ENCODE measurements around the gene HIVEP2.

HIVEP2 gene

DNA sequence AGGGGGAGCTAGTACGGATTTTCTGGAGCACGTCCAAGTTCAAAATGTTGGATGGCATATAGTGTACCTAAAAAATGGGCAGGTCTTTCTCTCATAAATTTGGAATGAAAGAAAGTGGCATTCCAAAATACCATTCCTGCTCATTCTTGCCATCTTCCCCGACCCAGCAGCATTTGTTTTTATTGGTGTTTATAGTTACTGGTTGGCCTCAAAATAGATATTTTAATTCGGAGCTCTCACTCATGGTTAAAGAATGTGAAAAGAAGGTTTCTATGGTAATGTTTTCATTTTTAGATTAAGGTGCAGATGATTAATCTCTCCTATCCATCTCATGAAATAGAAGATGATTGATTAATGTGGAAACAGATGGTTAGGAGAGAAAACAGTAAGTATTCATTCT is 204.5 kb downstream of the HIVEP2 start:
- no peak for DNase-seq (ENCODE audit: low read depth, low spot score)

DNA sequence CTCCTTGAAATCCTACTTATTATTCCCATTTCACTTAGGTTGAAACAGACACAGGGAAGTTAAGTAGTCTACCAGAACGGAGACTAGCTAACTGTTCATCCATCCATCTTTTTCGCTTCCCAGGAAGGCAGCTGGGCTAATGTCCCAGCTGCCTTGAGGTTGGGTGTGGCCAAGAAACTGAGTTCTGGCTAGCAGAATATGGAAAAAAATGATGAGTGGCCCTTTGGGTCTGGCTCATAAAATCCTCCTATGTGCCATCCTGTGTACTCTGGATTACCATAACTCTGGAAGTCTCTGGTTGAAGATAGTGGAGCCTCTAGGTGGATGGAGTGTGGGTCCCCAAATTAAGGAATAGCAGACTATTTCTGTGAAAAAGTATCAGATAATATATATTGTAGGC is 206.2 kb downstream of the HIVEP2 start:
- no peak for DNase-seq (ENCODE audit: low read depth, low spot score)

GRCh38 chr6:142738035-142738396 is 207.0 kb downstream of the HIVEP2 start:
- DNase-seq (ENCODE audit: low read depth, low spot score) = no peak

DNA sequence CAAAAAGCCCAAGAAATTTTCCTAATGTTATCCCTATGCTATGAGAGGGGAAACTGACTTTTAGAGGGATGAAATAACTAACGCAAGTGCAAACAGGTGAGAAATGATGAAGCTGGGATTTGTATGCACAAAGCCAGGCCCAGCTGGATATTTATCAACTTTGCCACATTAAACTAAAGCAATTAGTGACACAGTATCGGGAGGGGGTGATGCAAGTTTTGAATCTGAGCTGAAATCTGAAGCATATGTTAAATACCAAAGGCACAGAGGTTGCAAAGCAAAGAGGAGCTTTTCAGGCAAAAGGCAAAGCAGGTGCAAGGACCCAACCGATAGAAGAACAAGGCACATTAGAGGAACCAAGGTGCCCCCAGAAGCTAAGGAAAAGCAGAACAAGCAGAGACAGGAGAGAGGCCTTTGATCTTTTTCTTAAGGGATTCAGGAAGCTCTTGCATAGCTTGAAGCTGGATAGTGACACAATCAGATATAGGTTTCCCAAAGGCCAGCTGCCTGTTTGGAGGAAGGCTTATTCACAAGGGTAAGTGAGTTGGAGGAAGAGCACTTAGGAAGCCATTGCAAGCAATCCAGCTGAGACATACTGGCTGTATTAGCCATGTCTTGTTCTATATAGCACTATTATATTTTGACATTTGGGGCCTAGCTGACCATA is 207.5 kb downstream of the HIVEP2 start:
- no peak for DNase-seq (ENCODE audit: low read depth, low spot score)

DNA sequence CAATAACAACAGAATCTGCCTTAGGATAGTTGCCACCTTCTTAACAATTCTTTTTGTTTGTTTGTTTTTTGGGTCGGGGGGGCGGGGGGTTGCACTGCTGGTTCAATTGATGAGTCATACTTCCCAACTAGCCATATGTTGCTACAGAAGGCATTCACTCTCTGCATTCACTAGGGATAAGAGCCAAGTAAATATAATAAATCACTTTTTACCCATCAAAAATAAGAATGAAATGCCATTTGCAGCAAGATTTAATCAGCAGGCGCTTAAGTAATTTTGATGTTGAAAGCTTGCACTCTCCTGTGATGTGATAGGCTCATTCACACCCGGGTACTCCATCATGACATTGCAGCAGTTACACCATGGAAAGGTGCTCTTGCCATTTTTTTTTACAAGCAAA is 209.8 kb downstream of the HIVEP2 start:
- DNase-seq (ENCODE audit: low read depth, low spot score) = no peak

DNA sequence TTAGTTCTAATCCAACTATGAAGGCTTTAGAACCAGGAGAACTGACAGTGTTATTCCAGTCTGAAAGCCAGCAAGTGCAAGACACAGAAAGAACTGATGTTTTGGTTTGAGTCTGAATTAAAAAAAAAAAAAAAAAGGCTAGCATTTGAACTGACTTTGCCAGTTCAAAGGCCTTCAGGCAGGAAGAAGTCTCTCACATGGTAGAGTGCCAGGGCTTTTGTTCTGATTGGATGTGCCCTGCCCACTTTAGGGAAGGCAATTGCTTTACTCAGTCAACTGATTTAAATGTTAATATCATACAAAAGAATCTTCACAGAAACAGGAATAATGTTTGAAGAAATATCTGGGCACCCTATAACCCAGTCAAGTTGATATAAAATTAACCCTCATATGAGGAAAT is 212.2 kb downstream of the HIVEP2 start:
- no peak for DNase-seq (ENCODE audit: low read depth, low spot score)

DNA sequence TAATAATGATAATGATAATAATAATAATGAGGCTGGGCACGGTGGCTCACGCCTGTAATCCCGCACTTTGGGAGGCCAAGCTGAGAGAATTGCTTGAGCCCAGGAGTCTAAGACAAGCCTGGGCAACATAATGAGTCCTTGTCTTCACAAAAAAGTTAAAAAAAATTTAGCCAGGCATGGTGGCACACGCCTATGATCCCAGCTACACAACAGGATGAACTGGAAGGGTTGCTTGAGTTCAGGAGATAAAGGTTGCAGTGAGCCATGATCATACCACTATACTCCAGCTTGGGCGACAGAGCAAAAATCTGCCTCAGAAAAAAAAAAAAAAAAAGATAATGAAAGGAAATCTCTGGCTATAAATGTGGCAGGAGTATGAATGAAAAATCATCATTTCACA is 213.4 kb downstream of the HIVEP2 start:
- no peak for DNase-seq (ENCODE audit: low read depth, low spot score)

DNA sequence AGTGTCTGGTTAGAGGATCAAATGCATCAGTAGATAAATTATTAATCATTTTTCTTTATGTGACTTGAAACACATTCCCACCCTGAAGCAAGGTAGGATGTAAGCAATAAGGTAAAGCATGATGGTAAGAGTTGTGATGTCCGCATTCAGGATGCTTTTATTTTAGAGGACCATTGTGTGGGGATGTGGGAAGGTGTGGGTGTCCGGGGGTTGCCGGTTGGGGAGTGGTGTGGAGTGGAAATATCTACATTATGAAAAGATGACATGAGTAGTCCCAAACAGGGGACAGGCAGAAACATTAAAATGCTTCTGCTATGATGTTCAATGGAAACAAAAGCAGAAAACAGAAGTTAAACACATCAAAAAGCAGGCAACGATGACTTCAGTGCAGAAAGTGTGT is 215.4 kb downstream of the HIVEP2 start:
- no peak for DNase-seq (ENCODE audit: low read depth, low spot score)

DNA sequence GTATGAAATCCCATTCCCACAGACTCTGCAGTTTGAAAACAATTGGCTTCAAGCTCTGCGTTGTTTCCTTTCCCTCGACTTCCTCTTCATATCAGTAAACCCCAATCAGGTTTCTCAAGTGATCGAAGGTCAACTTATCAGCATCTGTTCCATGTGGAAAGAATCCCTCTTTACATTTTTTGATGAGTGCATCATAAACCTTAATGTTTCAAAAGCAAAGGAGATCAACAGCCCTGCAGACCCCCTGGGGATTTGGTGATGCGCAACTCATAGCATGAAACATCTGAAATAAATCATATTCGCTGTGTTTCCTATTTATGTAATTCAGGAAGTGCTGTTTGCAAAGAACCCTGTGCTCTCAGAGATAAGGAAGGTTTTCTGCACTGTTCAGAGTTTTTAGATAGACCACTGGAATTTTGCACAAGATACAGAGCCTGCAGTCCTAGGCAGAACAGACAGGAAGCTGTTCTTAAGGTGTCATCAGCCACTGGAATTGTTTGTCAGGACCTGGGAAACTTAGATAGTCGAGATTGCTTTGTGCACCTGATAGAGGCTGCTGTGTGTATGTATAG is 216.0 kb downstream of the HIVEP2 start:
- no peak for DNase-seq (ENCODE audit: low read depth, low spot score)

GRCh38 chr6:142728364-142728763 is 216.6 kb downstream of the HIVEP2 start:
- no peak for DNase-seq (ENCODE audit: low read depth, low spot score)

DNA sequence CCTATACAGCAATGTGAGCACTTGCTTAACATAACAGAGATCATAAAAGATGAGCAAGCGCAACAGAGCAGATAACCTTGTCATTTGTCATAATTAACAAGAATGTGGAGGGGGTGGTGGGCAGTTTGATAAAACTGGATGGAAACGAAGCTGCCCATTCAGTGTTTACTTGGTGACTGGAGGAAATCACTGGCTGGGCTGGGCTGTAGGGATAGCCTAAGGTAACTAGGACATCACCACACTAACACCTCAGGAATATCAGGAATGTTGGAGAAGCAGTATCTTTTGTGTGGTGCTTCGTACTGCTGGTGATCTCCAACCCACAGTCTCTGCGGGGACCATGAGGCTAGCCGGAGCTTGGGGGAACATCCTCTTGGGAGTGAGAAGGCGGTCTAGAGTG is 218.4 kb downstream of the HIVEP2 start:
- DNase-seq (ENCODE audit: low read depth, low spot score) = no peak

- DNase-seq (ENCODE audit: low read depth, low spot score) = no peak
Observed at GRCh38 chr6:142725024-142725770, 219.8 kb downstream of the HIVEP2 start.

DNA sequence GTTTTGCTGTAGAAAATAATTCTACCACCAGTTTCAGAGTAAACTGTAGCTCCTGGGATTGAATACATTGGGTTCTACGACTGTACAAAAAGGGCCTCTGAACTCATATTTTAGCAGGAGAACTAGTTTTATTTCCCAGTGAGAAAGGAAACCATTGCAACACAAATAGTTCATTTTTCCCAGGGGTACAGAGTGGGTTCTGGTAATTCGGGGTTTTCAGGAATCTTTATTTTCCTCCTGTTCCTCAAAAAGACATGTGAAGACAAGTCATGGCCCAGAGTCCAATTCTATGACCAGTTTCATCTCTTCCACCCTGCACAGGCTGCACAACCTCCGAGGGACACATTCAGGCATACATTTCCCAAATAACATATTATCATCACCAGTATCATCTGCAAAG is 222.1 kb downstream of the HIVEP2 start:
- DNase-seq (ENCODE audit: low read depth, low spot score) = no peak

DNA sequence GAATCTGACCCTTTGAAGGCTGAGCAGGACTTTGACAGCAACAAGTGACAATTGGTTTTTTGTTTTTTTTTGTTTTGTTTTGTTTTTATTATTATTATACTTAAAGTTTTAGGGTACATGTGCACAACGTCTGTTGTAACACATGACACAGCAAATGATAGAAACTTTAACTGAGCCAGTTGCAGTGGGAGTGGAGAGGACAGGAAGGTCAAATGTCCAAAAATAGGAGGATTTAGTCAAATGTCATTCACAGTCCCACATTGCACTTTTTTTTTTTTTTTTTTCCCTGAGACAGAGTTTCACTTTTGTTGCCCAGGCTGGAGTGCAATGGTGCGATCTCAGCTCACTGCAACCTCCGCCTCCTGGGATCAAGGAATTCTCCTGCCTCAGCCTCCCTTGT is 223.0 kb downstream of the HIVEP2 start:
- no peak for DNase-seq (ENCODE audit: low read depth, low spot score)

DNA sequence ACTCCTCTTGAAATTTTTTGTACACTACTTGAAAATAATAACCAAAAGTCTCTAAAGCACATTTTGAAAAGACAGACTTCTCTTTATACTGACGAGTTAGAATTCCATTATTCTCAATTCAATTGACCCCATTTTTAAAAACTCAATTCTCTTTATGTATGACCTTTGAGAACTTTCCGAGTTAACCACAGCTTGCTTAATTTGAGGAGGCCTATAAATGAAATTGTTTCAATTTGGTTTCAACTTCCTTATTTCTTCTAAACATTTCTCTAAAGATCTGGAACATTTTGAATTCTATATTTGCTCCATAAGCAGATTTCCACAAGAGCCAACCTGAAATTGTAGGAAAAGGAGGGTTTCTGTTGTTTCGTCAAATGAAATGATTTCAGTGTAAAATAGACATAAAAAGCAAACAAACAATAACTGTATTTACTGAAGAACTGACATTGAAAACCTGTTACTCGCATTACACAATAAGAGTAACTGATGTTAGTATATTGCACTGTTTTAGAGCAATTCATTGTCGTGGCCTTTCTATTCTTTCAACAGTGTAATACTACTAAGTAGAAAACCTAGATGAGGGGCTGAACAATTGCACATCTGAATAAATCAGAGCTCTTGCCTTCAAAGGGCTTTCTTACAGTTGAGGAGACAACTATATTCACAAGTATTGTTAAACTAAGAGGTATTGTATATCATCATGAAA is 223.6 kb downstream of the HIVEP2 start:
- DNase-seq (ENCODE audit: low read depth, low spot score) = no peak

DNA sequence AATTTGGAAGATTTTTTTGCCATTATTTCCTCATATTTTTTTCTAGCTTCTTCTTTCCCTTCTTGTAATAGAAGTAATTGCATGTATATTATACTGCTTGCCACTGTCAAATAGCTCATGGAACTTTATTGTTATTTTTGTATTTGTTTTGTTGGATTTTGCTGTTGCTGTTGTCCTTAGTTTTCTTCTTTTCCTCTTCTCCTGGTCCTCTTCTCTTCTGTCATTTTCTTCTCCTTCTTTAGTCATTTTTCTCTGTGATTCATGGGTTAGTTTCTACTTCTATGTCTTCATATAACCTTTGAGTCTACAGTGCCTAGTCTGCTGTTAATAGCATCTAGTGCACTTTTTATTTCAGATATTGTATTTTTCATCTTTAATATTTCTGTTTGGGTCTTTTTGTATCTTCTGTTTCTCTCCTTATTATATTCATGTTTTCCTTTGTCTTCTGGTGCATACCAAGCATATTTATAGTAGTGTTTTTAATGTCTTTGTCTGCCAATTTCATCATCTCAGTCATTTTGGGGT is 226.2 kb downstream of the HIVEP2 start:
- no peak for DNase-seq (ENCODE audit: low read depth, low spot score)

DNA sequence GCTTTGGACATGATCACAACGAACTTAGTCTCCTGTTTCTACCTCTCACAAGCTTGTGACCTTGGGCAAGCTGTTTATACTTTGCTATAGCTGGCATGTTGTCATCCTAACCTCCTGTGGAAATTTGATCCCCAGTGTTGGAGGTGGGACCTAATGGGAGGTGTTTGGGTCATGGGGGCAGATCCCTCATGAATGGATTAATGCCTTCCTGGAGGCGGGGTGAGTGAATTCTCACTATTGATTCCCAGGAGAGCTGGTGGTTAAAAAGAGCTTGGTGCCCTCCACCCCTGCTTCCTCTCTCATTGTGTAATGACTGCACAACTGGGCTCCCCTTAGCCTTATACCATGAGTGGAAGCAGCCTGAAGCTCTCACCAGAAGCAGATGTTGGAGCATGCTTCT is 228.9 kb downstream of the HIVEP2 start:
- no peak for DNase-seq (ENCODE audit: low read depth, low spot score)

GRCh38 chr6:142714951-142715785 is 229.8 kb downstream of the HIVEP2 start:
- DNase-seq (ENCODE audit: low read depth, low spot score) = no peak

GRCh38 chr6:142713959-142714358 is 231.0 kb downstream of the HIVEP2 start:
- DNase-seq (ENCODE audit: low read depth, low spot score) = no peak

- DNase-seq (ENCODE audit: low read depth, low spot score) = no peak
Observed at GRCh38 chr6:142712231-142712630, 232.7 kb downstream of the HIVEP2 start.

- DNase-seq (ENCODE audit: low read depth, low spot score) = no peak
Observed at GRCh38 chr6:142708651-142709050, 236.3 kb downstream of the HIVEP2 start.
